ENCODE data around the gene WDHD1. TPM values are rescaled to one million over a fixed set of nuclear protein-coding genes. Genes with fewer than 3 reads are reported as not detected.

The WDHD1 gene
- polyA plus RNA-seq, 3 donors: 0.19 to 0.37 (median 0.30) TPM

- intact Hi-C loops (cut with micrococcal nuclease): no loop called here
- Histone ChIP-seq H3K36me3 (replicated peaks in 1 of 2; ENCODE audit: control insufficient read depth in 1 of 2, insufficient read depth in 2 of 2, low read length in 2 of 2) (peaks cover 2 to 19% of the 10 kb centered on the region in 2 donors), H3K4me2 (replicated peaks; ENCODE audit: extremely low read depth, low read length, poor library complexity, severe bottlenecking) (no peak overlapping the region), H3K9me3 (replicated peaks in 1 of 2; ENCODE audit: control insufficient read depth in 1 of 2, insufficient read depth in 1 of 2, low read length in 2 of 2) (no peaks in the 10 kb centered on the region), H2AFZ (ENCODE audit: insufficient read depth, low read depth, low read length, poor library complexity, severe bottlenecking) (no peak overlapping the region), H3K27me3 (ENCODE audit: control insufficient read depth in 2 of 2, insufficient read depth in 2 of 2, low read length in 2 of 2) (no peaks in the 10 kb centered on the region), H3K9ac (ENCODE audit: insufficient read depth, low read length, poor library complexity, severe bottlenecking) (no peak overlapping the region), H3K4me3 (replicated peaks in 1 of 3; ENCODE audit: low read depth in 2 of 3, low read length in 3 of 3) (no peak overlapping the region), H4K20me1 (ENCODE audit: insufficient read depth, low read length) (peaks cover 92% of the 10 kb centered on the region), H3K27ac (ENCODE audit: low read depth in 1 of 2, low read length in 2 of 2) (no peak overlapping the region), H3K4me1 (ENCODE audit: control insufficient read depth in 1 of 2, insufficient read depth in 2 of 2, low read length in 2 of 2) (peaks cover 33 to 38% of the 10 kb centered on the region in 2 donors), H3K79me2 (ENCODE audit: insufficient read depth, low read length) (peaks cover 90% of the 10 kb centered on the region)
- H3K27ac Mint-ChIP-seq: no peak overlapping the region
- no peak for DNase-seq
- no peak overlapping the region for H3K4me3 Mint-ChIP-seq
- H3K9me3 Mint-ChIP-seq: peaks cover 0 to 5% (median 0%) of the 10 kb centered on the region in 7 donors
- no peak for TF ChIP-seq CTCF (IDR thresholded peaks at IDR 0.05)
- H3K27me3 Mint-ChIP-seq (ENCODE audit: low read depth in 3 of 3): no peaks in the 10 kb centered on the region
- H3K36me3 Mint-ChIP-seq: peaks cover 26 to 38% of the 10 kb centered on the region in 2 donors
- H3K4me1 Mint-ChIP-seq: peaks cover 67% of the 10 kb centered on the region
- WGBS (ENCODE audit: insufficient coverage): no CpG with 5 or more reads among the region's 4 CpGs
These were observed 131.2 kb downstream of the WDHD1 start for GRCh38 chr14:54895683-54896082.

GRCh38 chr14:54894995-54895394, 131.9 kb downstream of the WDHD1 start:
- peaks cover 26 to 39% of the 10 kb centered on the region in 2 donors for H3K36me3 Mint-ChIP-seq
- peak overlapping the region in 4 of 7 donors; percentile 3 to 72 (median 38) for H3K27ac Mint-ChIP-seq
- peaks cover 32 to 38% of the 10 kb centered on the region in 2 donors for H3K4me1 ChIP-seq (ENCODE audit: control insufficient read depth in 1 of 2, insufficient read depth in 2 of 2, low read length in 2 of 2)
- intact Hi-C loops (cut with micrococcal nuclease): no loop called here
- H3K9ac ChIP-seq (ENCODE audit: insufficient read depth, low read length, poor library complexity, severe bottlenecking): no peak overlapping the region
- no peak overlapping the region for H3K4me3 ChIP-seq (replicated peaks in 1 of 3; ENCODE audit: low read depth in 2 of 3, low read length in 3 of 3)
- H3K4me3 Mint-ChIP-seq: no peak overlapping the region
- no peaks in the 10 kb centered on the region for H3K9me3 ChIP-seq (replicated peaks in 1 of 2; ENCODE audit: control insufficient read depth in 1 of 2, insufficient read depth in 1 of 2, low read length in 2 of 2)
- H3K27me3 ChIP-seq (ENCODE audit: control insufficient read depth in 2 of 2, insufficient read depth in 2 of 2, low read length in 2 of 2): no peaks in the 10 kb centered on the region
- H4K20me1 ChIP-seq (ENCODE audit: insufficient read depth, low read length): peaks cover 92% of the 10 kb centered on the region
- peaks cover 90% of the 10 kb centered on the region for H3K79me2 ChIP-seq (ENCODE audit: insufficient read depth, low read length)
- no peak for DNase-seq
- no peaks in the 10 kb centered on the region for H3K27me3 Mint-ChIP-seq (ENCODE audit: low read depth in 3 of 3)
- peaks cover 0 to 5% (median 0%) of the 10 kb centered on the region in 7 donors for H3K9me3 Mint-ChIP-seq
- peaks cover 65% of the 10 kb centered on the region for H3K4me1 Mint-ChIP-seq
- H3K36me3 ChIP-seq (replicated peaks in 1 of 2; ENCODE audit: control insufficient read depth in 1 of 2, insufficient read depth in 2 of 2, low read length in 2 of 2): peaks cover 2 to 19% of the 10 kb centered on the region in 2 donors
- no peak overlapping the region for H2AFZ ChIP-seq (ENCODE audit: insufficient read depth, low read depth, low read length, poor library complexity, severe bottlenecking)
- WGBS (ENCODE audit: insufficient coverage): no CpG with 5 or more reads among the region's 3 CpGs
- H3K4me2 ChIP-seq (replicated peaks; ENCODE audit: extremely low read depth, low read length, poor library complexity, severe bottlenecking): no peak overlapping the region
- no peak overlapping the region for H3K27ac ChIP-seq (ENCODE audit: low read depth in 1 of 2, low read length in 2 of 2)
- TF ChIP-seq CTCF (IDR thresholded peaks at IDR 0.05): no peak
